HL-60 (cell line): ENCODE results near the gene GABARAPL2.

Experiments
- DNase-seq, 2 experiments: peaks; one replicate each; pipeline ENCODE4 v3.0.0-alpha.2; 2010 to 2020; ENCODE audit warnings: low read depth in 1 of 2, low spot score in 1 of 2
- H3K27ac ChIP-seq: fragments of 250-450 bp; sonication (Bioruptor Pico); replicated peaks from 2 replicates; pipeline ENCODE4 v1.5.1; 2020; ENCODE audit warnings: mild to moderate bottlenecking, moderate library complexity
- H3K27me3 ChIP-seq: fragments of 250-450 bp; sonication (Bioruptor Pico); 2 replicates; pipeline ENCODE4 v1.5.1; 2021; ENCODE audit warnings: mild to moderate bottlenecking, moderate library complexity; ENCODE audit not compliant: insufficient read depth, poor library complexity, severe bottlenecking
- H3K4me3 ChIP-seq: replicated peaks from 2 replicates; pipeline ENCODE4 v1.5.1; 2011; ENCODE audit warnings: mild to moderate bottlenecking, control low read depth, low read length; ENCODE audit not compliant: insufficient read depth
- CTCF ChIP-seq: IDR thresholded peaks from one replicate; pipeline ENCODE4 v1.5.1; 2011; ENCODE audit warnings: low read length, control low read depth, inconsistent platforms; ENCODE audit not compliant: insufficient read depth
- GABPA ChIP-seq: IDR thresholded peaks from 2 replicates; pipeline ENCODE4 v1.6.1; 2012; ENCODE audit warnings: low read depth
- POLR2AphosphoS5 ChIP-seq: IDR thresholded peaks from 2 replicates; pipeline ENCODE4 v1.6.1; 2012; ENCODE audit warnings: low read depth
- REST ChIP-seq: IDR thresholded peaks from 2 replicates; pipeline ENCODE4 v1.6.1; 2012; ENCODE audit warnings: low read depth; ENCODE audit not compliant: insufficient replicate concordance
- SPI1 ChIP-seq: IDR thresholded peaks from 2 replicates; pipeline ENCODE4 v1.6.1; 2012; ENCODE audit warnings: low read depth, mild to moderate bottlenecking, borderline replicate concordance

GABARAPL2 gene

GRCh38 chr16:75621170-75621477, 54.9 kb downstream of the GABARAPL2 start:
- Histone ChIP-seq H3K27me3 (no peaks in the 10 kb centered on the region), H3K27ac (no peak overlapping the region), H3K4me3 (no peak overlapping the region)
- TF ChIP-seq SPI1 (no peak), CTCF (peak; percentile 6), REST (no peak), POLR2AphosphoS5 (no peak), GABPA (no peak)
- DNase-seq = peak in 1 of 2 experiments; percentile 22

DNA sequence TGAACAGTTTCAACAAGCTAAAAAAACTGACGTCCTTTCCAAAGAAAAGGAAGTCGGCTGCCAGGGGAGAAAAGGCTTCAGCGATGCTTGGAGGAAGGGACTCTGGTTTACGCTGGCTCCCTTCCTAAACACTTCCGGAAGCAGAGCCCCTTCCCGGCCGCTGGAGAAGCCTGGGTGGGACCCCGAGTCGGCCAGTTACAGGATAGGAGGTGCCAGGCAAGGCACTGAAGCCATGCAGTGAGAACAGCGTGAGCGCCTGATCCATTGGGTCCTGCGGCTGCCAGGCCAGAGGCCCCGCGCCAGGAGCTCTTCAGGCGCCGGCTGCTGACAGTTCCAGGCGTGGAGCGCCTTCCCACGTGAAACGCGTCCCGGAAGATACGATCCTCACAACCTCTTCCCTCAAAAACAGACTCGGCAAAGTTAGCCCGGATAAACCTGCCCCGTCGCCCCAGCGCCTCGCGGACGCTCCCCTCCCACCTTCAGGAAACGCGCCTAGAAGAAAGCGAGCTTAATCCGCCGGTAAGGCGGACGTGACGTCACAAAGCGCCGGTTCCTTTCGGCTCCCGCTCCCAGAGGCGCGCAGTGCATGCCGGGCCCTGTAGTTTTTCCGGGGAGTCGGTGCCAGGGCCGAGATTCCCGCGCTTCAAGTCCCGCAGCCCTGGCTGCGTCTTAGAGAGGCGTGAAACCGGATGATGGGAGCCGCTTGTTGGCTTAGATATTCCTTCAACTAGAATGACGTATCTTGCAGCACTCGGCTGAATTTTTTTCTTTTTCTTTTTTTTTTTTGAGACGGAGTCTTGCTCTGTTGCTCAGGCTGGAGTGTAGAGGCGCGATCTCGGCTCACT, 56.8 kb downstream of the GABARAPL2 start, which contains the start of gene ADAT1:
TSS of gene ADAT1 (minus strand) at position 521 of the 845 bp plus-strand sequence. CDS start 2,482 bp downstream, outside the sequence.
- Histone ChIP-seq H3K27me3 (no peaks in the 10 kb centered on the region), H3K4me3 (peak within 1 kb of the TSS; percentile 70), H3K27ac (peak within 1 kb of the TSS; percentile 83)
- peak; percentile 92 to 97 for DNase-seq
- peak; percentile 85 for TF ChIP-seq GABPA
- peak; percentile 79 for TF ChIP-seq POLR2AphosphoS5
- TF ChIP-seq SPI1 = peak; percentile 69; the same call in 1 of the 2 replicates
- peak; percentile 14 for TF ChIP-seq REST
- no peak for TF ChIP-seq CTCF

DNA sequence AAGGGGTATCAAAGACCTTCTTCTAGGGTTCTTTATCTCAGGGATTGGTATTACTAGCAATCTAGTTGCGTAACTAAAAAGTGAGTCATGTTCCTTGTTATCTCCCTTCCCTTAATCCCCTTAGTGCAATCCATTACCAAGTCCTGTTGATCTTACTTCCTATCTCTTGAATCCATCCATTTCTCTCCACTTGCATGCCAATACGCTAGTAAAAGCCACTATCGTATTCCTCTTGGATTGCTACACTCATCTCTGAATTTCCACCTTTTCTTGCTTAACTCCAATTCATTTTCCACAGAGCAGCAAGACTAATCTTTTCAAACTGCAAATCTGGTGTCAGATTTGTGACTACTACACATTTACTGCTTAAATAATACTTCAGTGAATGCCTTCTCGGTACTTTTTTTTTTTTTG, 58.7 kb downstream of the GABARAPL2 start:
- no peak for DNase-seq
- TF ChIP-seq GABPA = no peak
- no peak for TF ChIP-seq SPI1
- no peak for TF ChIP-seq CTCF
- TF ChIP-seq POLR2AphosphoS5 = no peak
- TF ChIP-seq REST = no peak
- Histone ChIP-seq H3K27ac (no peak overlapping the region), H3K4me3 (no peak overlapping the region), H3K27me3 (no peaks in the 10 kb centered on the region)
